ENCODE measurements around the gene LGR5.

The LGR5 gene

GRCh38 chr12:71438670-71439361 is 782 bp upstream of the LGR5 start:
- no peak for DNase-seq

GRCh38 chr12:71439362-71439612 is 311 bp upstream of the LGR5 start:
- no peak for DNase-seq

GRCh38 chr12:71440345-71440762 is 756 bp downstream of the LGR5 start:
- no peak for DNase-seq

DNA sequence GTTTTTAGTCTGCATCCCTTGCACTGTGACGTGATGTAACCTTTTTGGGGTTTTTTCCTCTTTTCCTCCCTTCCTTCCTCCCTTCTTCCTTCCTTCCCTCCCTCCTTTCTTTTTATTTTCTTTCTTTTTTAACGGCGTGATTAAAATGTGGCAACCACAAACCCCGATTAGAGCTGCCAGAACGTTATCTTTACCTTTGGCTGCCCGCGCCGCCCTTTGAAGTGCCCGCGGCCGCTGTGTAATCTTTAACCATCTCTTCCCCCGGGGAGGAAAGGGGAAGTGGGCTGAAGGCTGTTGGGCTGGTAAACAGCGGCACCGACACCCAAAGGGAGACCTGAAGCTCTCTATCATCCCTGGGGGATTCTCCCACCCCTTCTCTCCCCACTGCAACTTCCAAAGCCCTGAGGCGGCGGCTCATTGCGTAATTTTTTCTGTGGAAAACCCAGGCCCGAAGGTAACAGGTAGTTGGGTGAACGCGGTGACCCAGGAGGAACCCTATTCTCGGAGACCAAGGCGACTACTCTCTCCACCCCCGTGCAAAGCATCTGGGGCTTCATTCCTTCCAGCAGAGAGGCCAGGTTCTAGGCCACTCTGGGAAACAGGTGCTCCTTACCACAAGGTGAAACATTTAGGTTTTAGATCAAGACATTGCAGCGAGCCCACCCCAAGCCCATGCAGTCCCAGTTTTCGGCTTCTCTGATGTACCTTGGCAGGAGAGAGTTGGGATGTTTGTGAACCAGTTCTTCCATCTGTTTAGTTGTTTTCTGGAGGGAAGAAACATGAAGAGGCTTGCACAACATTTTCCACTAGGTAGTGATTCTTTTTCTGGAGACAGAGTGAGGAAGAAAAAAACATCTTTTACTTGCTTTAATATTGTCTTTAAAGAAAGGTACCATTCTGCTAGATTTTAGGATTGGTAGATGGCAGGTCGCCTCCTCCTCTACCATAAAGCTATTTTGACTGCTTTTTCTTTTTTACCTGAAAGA is 1.5 kb downstream of the LGR5 start:
- no peak for DNase-seq

GRCh38 chr12:71441836-71442566 is 2.4 kb downstream of the LGR5 start:
- no peak for DNase-seq

- no peak for DNase-seq
Observed at GRCh38 chr12:71442567-71442931, 3.0 kb downstream of the LGR5 start.

DNA sequence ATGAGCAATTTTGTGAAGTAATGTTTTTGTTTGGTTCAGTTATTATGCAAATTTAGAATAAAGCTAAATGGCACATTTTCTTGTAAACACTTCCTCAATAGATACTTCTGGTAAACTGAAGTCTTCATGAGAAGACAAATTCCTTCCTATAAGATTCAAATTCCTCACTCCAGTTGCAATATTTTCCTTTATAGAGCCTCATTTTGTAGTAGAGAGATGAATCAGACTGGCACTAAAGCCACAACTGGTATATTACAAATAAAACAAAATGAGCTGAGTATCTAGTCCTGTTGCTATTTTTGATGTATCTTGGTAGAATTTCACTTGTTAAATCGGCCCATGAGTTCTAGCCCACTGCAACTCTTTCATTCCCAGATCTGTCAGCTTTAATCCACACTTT is 5.5 kb downstream of the LGR5 start:
- no peak for DNase-seq

DNA sequence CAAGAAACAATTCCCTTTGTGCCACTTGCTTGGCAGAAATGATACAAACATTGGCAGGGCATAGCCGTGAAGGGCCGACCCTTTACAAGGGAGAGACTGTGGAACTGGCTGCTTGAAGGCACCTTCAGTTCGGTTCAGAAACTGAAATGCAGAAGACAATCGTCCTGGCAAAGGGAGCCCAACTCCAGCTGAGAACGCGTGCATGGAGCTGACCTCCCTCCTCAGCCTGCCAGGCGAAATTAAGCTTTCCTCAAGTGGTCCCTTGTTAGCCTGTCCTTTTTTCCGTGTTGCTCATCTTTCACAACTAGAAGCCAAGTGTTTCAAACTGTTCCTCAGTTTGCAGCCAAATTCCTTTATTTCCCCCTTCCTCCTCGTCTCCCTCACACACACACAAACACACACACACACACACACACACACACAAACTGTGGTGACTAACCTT is 8.1 kb downstream of the LGR5 start:
- DNase-seq: no peak

DNA sequence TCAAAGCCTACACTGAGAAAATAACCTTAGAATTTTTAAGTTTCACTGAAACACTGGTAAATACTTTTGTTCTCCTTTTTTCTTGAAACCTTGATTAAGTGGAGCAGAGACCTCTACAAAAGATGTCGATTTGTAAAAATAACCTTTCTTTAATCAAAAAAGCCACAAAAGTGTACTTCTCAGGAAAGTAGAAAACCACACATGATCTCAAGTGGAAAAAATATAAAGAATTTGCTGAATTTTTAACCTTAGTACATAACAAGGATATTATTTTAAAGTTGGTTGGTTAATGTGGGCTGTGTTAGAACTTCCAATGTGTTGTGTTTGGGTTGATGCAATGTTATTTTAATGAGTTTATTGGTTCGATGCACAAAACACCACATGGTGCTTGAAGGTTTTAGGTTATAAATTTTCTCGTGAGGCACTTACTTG is 8.6 kb downstream of the LGR5 start:
- DNase-seq: no peak

GRCh38 chr12:71449373-71450070 is 9.9 kb downstream of the LGR5 start:
- no peak for DNase-seq

GRCh38 chr12:71452006-71452405 is 12.4 kb downstream of the LGR5 start:
- DNase-seq: no peak

GRCh38 chr12:71455028-71455737 is 15.6 kb downstream of the LGR5 start:
- DNase-seq: no peak

- no peak for DNase-seq
Observed at GRCh38 chr12:71456316-71456715, 16.7 kb downstream of the LGR5 start.

DNA sequence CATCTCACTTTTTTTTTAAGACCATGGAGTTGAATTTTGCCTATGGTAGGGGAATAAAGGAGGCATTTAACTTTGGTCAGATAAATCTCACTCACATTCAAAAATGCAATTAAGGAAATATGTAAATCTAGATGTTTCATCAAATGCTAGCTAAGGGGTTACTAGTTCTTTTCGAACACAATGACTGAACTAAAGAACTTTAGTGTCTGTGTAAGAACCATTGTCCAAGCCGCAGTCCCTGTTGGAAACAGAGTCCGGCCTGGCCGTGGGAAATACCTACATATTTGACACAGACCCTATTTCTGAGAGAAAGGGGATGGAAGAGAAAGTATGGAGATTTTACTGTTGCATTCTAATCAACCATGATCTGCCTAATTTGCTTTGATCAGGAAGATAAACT is 17.4 kb downstream of the LGR5 start:
- DNase-seq: no peak

DNA sequence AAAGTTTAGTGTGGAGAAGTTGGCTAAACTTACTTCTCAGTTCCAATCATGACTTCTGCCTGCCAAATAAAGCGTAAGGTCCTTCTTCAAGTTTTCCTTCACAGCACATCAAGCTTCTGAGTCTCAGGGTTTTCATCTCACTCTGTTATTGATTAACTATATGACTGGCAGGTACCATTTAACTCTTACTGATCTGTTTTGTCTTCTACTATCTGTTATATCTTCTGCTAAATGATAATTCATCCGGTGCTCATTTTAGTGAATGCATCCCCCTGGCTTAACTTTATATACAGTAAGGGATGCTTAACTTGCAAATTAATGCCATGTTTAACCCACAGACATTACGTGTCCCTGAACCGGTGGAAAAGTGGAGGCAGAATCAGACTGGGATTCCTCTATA is 20.7 kb downstream of the LGR5 start:
- no peak for DNase-seq

DNA sequence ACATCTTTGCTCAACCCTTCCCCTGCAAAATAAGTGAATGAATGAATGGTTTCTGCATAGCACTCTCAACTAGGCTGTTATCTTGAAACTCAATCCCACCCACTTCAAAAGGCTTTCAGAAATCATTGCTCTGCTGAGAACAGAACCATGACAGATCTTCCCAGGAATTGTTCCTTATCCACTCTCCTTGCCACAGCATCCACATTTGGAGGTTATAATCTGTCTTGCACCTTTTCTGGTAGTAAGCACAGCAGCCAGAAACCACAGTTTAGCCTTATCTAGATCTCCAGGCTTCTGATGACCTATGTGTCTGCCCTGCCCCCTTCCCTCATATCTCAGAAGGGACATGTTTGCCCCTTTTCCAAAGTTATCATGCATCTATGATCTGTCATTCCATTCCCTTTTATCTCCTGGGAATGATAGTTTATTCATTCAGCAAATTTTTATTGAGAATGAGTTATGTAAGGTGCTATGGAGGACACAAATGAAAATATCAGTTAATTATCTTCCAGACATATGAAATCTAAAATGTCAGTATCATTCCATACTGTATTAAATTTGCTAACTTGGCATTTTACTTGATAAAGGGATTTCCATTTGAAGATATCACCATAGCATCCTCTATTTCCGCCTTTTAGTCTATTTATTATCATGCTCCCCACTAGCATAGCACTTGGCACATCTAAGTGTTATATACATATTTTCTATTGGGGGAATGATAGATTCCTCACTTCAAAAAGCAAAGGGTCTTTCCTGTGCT is 21.4 kb downstream of the LGR5 start:
- DNase-seq: no peak

- no peak for DNase-seq
Observed at GRCh38 chr12:71461787-71462328, 22.3 kb downstream of the LGR5 start.

GRCh38 chr12:71465796-71466195 is 26.2 kb downstream of the LGR5 start:
- DNase-seq: no peak

GRCh38 chr12:71469258-71469750 is 29.7 kb downstream of the LGR5 start:
- DNase-seq: no peak

- DNase-seq: no peak
Observed at GRCh38 chr12:71472441-71472911, 32.9 kb downstream of the LGR5 start.

GRCh38 chr12:71474791-71475190 is 35.2 kb downstream of the LGR5 start:
- DNase-seq: no peak

Measured in stimulated activated CD4-positive, alpha-beta T cell treated with anti-CD3 and anti-CD28 coated beads, Interleukin-4, amount 100 ng/mL, for 4 hours (primary cell).